HUES6 (cell line): Measurements from ENCODE around the gene MICAL3.
"Not testable (repeated sequence)": the region's sequence is repeated elsewhere in the genome, so short reads cannot be mapped to it uniquely, and the experiment has no call there.

ENCODE experiments used
- H3K27ac ChIP-seq: 2 replicates; pipeline ENCODE4 v1.7.0; 2013; ENCODE audit warnings: low read depth, mild to moderate bottlenecking, low read length, inconsistent platforms
- H3K27me3 ChIP-seq: 2 replicates; pipeline ENCODE4 v1.6.1; 2013; ENCODE audit warnings: low read length; ENCODE audit not compliant: control insufficient read depth, insufficient read depth
- H3K36me3 ChIP-seq: 2 replicates; pipeline ENCODE4 v1.6.1; 2013; ENCODE audit warnings: low read length; ENCODE audit not compliant: control insufficient read depth, insufficient read depth
- H3K4me1 ChIP-seq: 2 replicates; pipeline ENCODE4 v1.6.1; 2013; ENCODE audit warnings: low read length; ENCODE audit not compliant: control insufficient read depth, insufficient read depth
- H3K4me3 ChIP-seq: 2 replicates; pipeline ENCODE4 v1.5.1; 2013; ENCODE audit warnings: low read depth, low read length
- H3K9ac ChIP-seq: one replicate; pipeline ENCODE4 v1.6.1; 2013; ENCODE audit warnings: mild to moderate bottlenecking, low read length
- H3K9me3 ChIP-seq: 2 replicates; pipeline ENCODE4 v1.6.1; 2013; ENCODE audit warnings: low read depth, low read length; ENCODE audit not compliant: control insufficient read depth, insufficient read depth

The MICAL3 gene

GRCh38 chr22:17995256-17995655 lies 29.1 kb downstream of the MICAL3 start:
- not testable (repeated sequence) for H3K4me3 ChIP-seq, H3K9ac ChIP-seq, H3K27me3 ChIP-seq, H3K27ac ChIP-seq, H3K36me3 ChIP-seq, H3K9me3 ChIP-seq
- H3K4me1 ChIP-seq: peaks cover 22% of the 10 kb centered on the region

- Histone ChIP-seq H3K9me3 (no peaks in the 10 kb centered on the region), H3K27ac (no peak overlapping the region), H3K27me3 (no peaks in the 10 kb centered on the region), H3K9ac (no peak overlapping the region), H3K4me3 (no peak overlapping the region), H3K36me3 (no peaks in the 10 kb centered on the region), H3K4me1 (peaks cover 22% of the 10 kb centered on the region)
These were observed 29.8 kb downstream of the MICAL3 start for GRCh38 chr22:17994424-17995108.

GRCh38 chr22:17992976-17993375 lies 31.4 kb downstream of the MICAL3 start:
- peaks cover 33% of the 10 kb centered on the region for H3K4me1 ChIP-seq
- not testable (repeated sequence) for H3K27ac ChIP-seq, H3K36me3 ChIP-seq, H3K4me3 ChIP-seq, H3K9ac ChIP-seq, H3K9me3 ChIP-seq, H3K27me3 ChIP-seq

- H3K27me3 ChIP-seq, H3K9me3 ChIP-seq, H3K27ac ChIP-seq, H3K4me3 ChIP-seq, H3K36me3 ChIP-seq, H3K9ac ChIP-seq: not testable (repeated sequence)
- peaks cover 35% of the 10 kb centered on the region for H3K4me1 ChIP-seq
These were observed 32.4 kb downstream of the MICAL3 start for GRCh38 chr22:17991992-17992391.

GRCh38 chr22:17990942-17991341 lies 33.4 kb downstream of the MICAL3 start:
- H3K9me3 ChIP-seq: no peaks in the 10 kb centered on the region
- no peak overlapping the region for H3K9ac ChIP-seq
- peaks cover 35% of the 10 kb centered on the region for H3K4me1 ChIP-seq
- no peaks in the 10 kb centered on the region for H3K36me3 ChIP-seq
- no peaks in the 10 kb centered on the region for H3K27me3 ChIP-seq
- H3K4me3 ChIP-seq: no peak overlapping the region
- no peak overlapping the region for H3K27ac ChIP-seq

GRCh38 chr22:17990147-17990546 lies 34.2 kb downstream of the MICAL3 start:
- Histone ChIP-seq H3K27ac (no peak overlapping the region), H3K4me3 (no peak overlapping the region), H3K4me1 (peaks cover 35% of the 10 kb centered on the region)

GRCh38 chr22:17988800-17989513 lies 35.4 kb downstream of the MICAL3 start:
- Histone ChIP-seq H3K9ac (no peak overlapping the region), H3K27me3 (no peaks in the 10 kb centered on the region), H3K9me3 (no peaks in the 10 kb centered on the region), H3K36me3 (no peaks in the 10 kb centered on the region), H3K4me3 (no peak overlapping the region), H3K4me1 (peaks cover 35% of the 10 kb centered on the region), H3K27ac (no peak overlapping the region)

More at GRCh38 chr22:17990147-17990546, 34.2 kb downstream of the MICAL3 start:
- Histone ChIP-seq H3K27me3 (no peaks in the 10 kb centered on the region), H3K36me3 (no peaks in the 10 kb centered on the region), H3K9me3 (no peaks in the 10 kb centered on the region), H3K9ac (no peak overlapping the region)

GRCh38 chr22:17985606-17986005 lies 38.8 kb downstream of the MICAL3 start:
- H3K4me1 ChIP-seq: peaks cover 45% of the 10 kb centered on the region
- no peaks in the 10 kb centered on the region for H3K9me3 ChIP-seq
- no peak overlapping the region for H3K4me3 ChIP-seq
- no peaks in the 10 kb centered on the region for H3K36me3 ChIP-seq
- no peak overlapping the region for H3K27ac ChIP-seq
- H3K9ac ChIP-seq: no peak overlapping the region
- no peaks in the 10 kb centered on the region for H3K27me3 ChIP-seq

GRCh38 chr22:17985071-17985470 lies 39.3 kb downstream of the MICAL3 start:
- not testable (repeated sequence) for H3K27me3 ChIP-seq, H3K27ac ChIP-seq
- H3K4me1 ChIP-seq: peaks cover 45% of the 10 kb centered on the region

GRCh38 chr22:17984114-17984513 lies 40.2 kb downstream of the MICAL3 start:
- H3K27me3 ChIP-seq: no peaks in the 10 kb centered on the region
- H3K9me3 ChIP-seq: no peaks in the 10 kb centered on the region
- no peak overlapping the region for H3K27ac ChIP-seq
- no peak overlapping the region for H3K4me3 ChIP-seq
- peaks cover 40% of the 10 kb centered on the region for H3K4me1 ChIP-seq
- H3K36me3 ChIP-seq: no peaks in the 10 kb centered on the region
- no peak overlapping the region for H3K9ac ChIP-seq

More at GRCh38 chr22:17985071-17985470, 39.3 kb downstream of the MICAL3 start:
- H3K9ac ChIP-seq, H3K4me3 ChIP-seq, H3K9me3 ChIP-seq, H3K36me3 ChIP-seq: not testable (repeated sequence)

- Histone ChIP-seq H3K9ac (no peak overlapping the region), H3K4me1 (peaks cover 31% of the 10 kb centered on the region), H3K36me3 (no peaks in the 10 kb centered on the region), H3K27me3 (no peaks in the 10 kb centered on the region), H3K4me3 (no peak overlapping the region), H3K27ac (no peak overlapping the region), H3K9me3 (0 out of 2 replicates have a peak, but pooled peaks cover 2% of the 10 kb centered on the region)
These were observed 41.7 kb downstream of the MICAL3 start for GRCh38 chr22:17982572-17983141.
